OCI-LY3 (cell line): ENCODE measurements around the gene FGD5.

ENCODE experiments used
- H2AFZ ChIP-seq: fragments of 200-600, 300-600 bp; shearing (Covaris generic); 2 replicates; pipeline ENCODE4 v1.6.0; 2014; ENCODE audit warnings: antibody characterized with exemption, low read depth, low read length
- H3K27ac ChIP-seq: fragments of 200-600, 300-600 bp; sonication (generic); 2 replicates; pipeline ENCODE4 v1.5.1; 2014; ENCODE audit warnings: mild to moderate bottlenecking, low read length, moderate library complexity, mixed read lengths
- H3K27me3 ChIP-seq: fragments of 200-600, 300-600 bp; sonication (generic); 2 replicates; pipeline ENCODE4 v1.6.1; 2014; ENCODE audit warnings: low read depth, low read length, mixed read lengths
- H3K36me3 ChIP-seq: fragments of 200-600, 300-600 bp; sonication (generic); replicated peaks from 2 replicates; pipeline ENCODE3; 2014; ENCODE audit warnings: low read depth, low read length, mixed read lengths
- H3K4me1 ChIP-seq: fragments of 300-600, 200-600 bp; sonication (generic); 2 replicates; pipeline ENCODE4 v1.6.1; 2014; ENCODE audit warnings: low read length, mixed read lengths
- H3K4me2 ChIP-seq: fragments of 200-600, 300-600 bp; sonication (generic); 2 replicates; pipeline ENCODE4 v1.6.1; 2014; ENCODE audit warnings: low read length, mixed read lengths
- H3K4me3 ChIP-seq: fragments of 300-600, 200-600 bp; sonication (generic); 2 replicates; pipeline ENCODE4 v1.5.1; 2014; ENCODE audit warnings: antibody characterized with exemption, mild to moderate bottlenecking, low read length, moderate library complexity
- H3K79me2 ChIP-seq: fragments of 300-600, 200-600 bp; shearing (Covaris generic); 2 replicates; pipeline ENCODE4 v1.6.1; 2014; ENCODE audit warnings: mild to moderate bottlenecking, low read length, mixed read lengths
- H3K9ac ChIP-seq: fragments of 300-600, 200-600 bp; shearing (Covaris generic); 2 replicates; pipeline ENCODE4 v1.6.0; 2014; ENCODE audit warnings: mild to moderate bottlenecking, low read length, moderate library complexity
- H3K9me3 ChIP-seq: fragments of 200-600, 300-600 bp; shearing (Covaris generic); 2 replicates; pipeline ENCODE4 v1.6.1; 2014; ENCODE audit warnings: low read length, mixed read lengths; ENCODE audit not compliant: insufficient read depth
- H4K20me1 ChIP-seq: fragments of 200-600, 300-600 bp; sonication (generic); 2 replicates; pipeline ENCODE4 v1.6.1; 2016; ENCODE audit warnings: low read length, mixed read lengths; ENCODE audit not compliant: insufficient read depth
- CTCF ChIP-seq: fragments of 200-600, 300-600 bp; sonication (generic); IDR thresholded peaks from 2 replicates; pipeline ENCODE4 v1.5.1; 2014; ENCODE audit warnings: antibody characterized with exemption, low read length, low read depth
- EZH2phosphoT487 ChIP-seq: fragments of 200-600 bp; shearing (Covaris generic); IDR thresholded peaks from 2 replicates; pipeline ENCODE4 v1.6.1; 2018; ENCODE audit warnings: antibody characterized with exemption, mixed run types, low read depth

The FGD5 gene

GRCh38 chr3:14774431-14774830 lies 44.3 kb upstream of the FGD5 start:
- H3K4me2 ChIP-seq, result no peak overlapping the region
- H2AFZ ChIP-seq, result no peak overlapping the region

GRCh38 chr3:14775011-14775410 lies 43.8 kb upstream of the FGD5 start:
- no peak for TF ChIP-seq EZH2phosphoT487
- TF ChIP-seq CTCF, result no peak
- H3K4me1 ChIP-seq, result no peaks in the 10 kb centered on the region
- H3K79me2 ChIP-seq, result no peaks in the 10 kb centered on the region
- no peak overlapping the region for H3K9ac ChIP-seq
- H3K4me3 ChIP-seq, result no peak overlapping the region
- H3K27ac ChIP-seq, result no peak overlapping the region
- 0 out of 2 replicates have a peak, but pooled peaks cover 5% of the 10 kb centered on the region for H3K9me3 ChIP-seq
- H2AFZ ChIP-seq, result no peak overlapping the region
- no peaks in the 10 kb centered on the region for H4K20me1 ChIP-seq
- H3K4me2 ChIP-seq, result no peak overlapping the region
- no peaks in the 10 kb centered on the region for H3K27me3 ChIP-seq
- no peaks in the 10 kb centered on the region for H3K36me3 ChIP-seq

More at GRCh38 chr3:14774431-14774830, 44.3 kb upstream of the FGD5 start:
- Histone ChIP-seq H3K36me3 (no peaks in the 10 kb centered on the region), H3K4me1 (no peaks in the 10 kb centered on the region), H3K9me3 (0 out of 2 replicates have a peak, but pooled peaks cover 5% of the 10 kb centered on the region), H3K27ac (no peak overlapping the region), H3K79me2 (no peaks in the 10 kb centered on the region), H3K9ac (no peak overlapping the region), H3K27me3 (no peaks in the 10 kb centered on the region), H3K4me3 (no peak overlapping the region), H4K20me1 (no peaks in the 10 kb centered on the region)
- no peak for TF ChIP-seq CTCF
- TF ChIP-seq EZH2phosphoT487, result no peak

GRCh38 chr3:14775563-14775962 lies 43.2 kb upstream of the FGD5 start:
- TF ChIP-seq EZH2phosphoT487 (no peak), CTCF (no peak)
- H3K79me2 ChIP-seq, result no peaks in the 10 kb centered on the region
- no peaks in the 10 kb centered on the region for H4K20me1 ChIP-seq
- no peaks in the 10 kb centered on the region for H3K36me3 ChIP-seq
- H3K27me3 ChIP-seq, result no peaks in the 10 kb centered on the region
- no peak overlapping the region for H3K27ac ChIP-seq
- H3K4me3 ChIP-seq, result no peak overlapping the region
- no peak overlapping the region for H2AFZ ChIP-seq
- 0 out of 2 replicates have a peak, but pooled peaks cover 5% of the 10 kb centered on the region for H3K9me3 ChIP-seq
- H3K4me2 ChIP-seq, result no peak overlapping the region
- H3K9ac ChIP-seq, result no peak overlapping the region
- no peaks in the 10 kb centered on the region for H3K4me1 ChIP-seq

GRCh38 chr3:14779069-14779685 lies 39.6 kb upstream of the FGD5 start:
- H3K27me3 ChIP-seq, result no peaks in the 10 kb centered on the region
- H3K79me2 ChIP-seq, result no peaks in the 10 kb centered on the region
- no peak overlapping the region for H3K4me2 ChIP-seq
- TF ChIP-seq EZH2phosphoT487 (no peak), CTCF (no peak)
- H3K27ac ChIP-seq, result no peak overlapping the region
- H3K9ac ChIP-seq, result no peak overlapping the region
- no peak overlapping the region for H3K4me3 ChIP-seq
- no peaks in the 10 kb centered on the region for H3K4me1 ChIP-seq
- H3K9me3 ChIP-seq, result 0 out of 2 replicates have a peak, but pooled peaks cover 5% of the 10 kb centered on the region
- no peaks in the 10 kb centered on the region for H4K20me1 ChIP-seq
- H3K36me3 ChIP-seq, result no peaks in the 10 kb centered on the region
- H2AFZ ChIP-seq, result no peak overlapping the region
